Nephron progenitor cell (in vitro differentiated cells): ENCODE results near the gene TRAPPC4.

Source experiments
- DNase-seq: peaks from one replicate; pipeline ENCODE4 v3.0.0; 2021
- H3K27ac Mint-ChIP-seq: 2 replicates; pipeline ENCODE4 v1.8.0; 2021; ENCODE audit warnings: mild to moderate bottlenecking, moderate library complexity, mixed read lengths
- H3K27me3 Mint-ChIP-seq: 2 replicates; pipeline ENCODE4 v1.8.0; 2021; ENCODE audit warnings: mild to moderate bottlenecking, low read depth, mixed read lengths; ENCODE audit not compliant: poor library complexity
- H3K36me3 Mint-ChIP-seq: 2 replicates; pipeline ENCODE4 v1.8.0; 2021; ENCODE audit warnings: low read depth, mixed read lengths
- H3K4me1 Mint-ChIP-seq: 2 replicates; pipeline ENCODE4 v1.8.0; 2021; ENCODE audit warnings: mixed read lengths
- H3K4me3 Mint-ChIP-seq: 2 replicates; pipeline ENCODE4 v1.8.0; 2021; ENCODE audit warnings: mild to moderate bottlenecking, moderate library complexity, mixed read lengths
- H3K9me3 Mint-ChIP-seq: 2 replicates; pipeline ENCODE4 v1.8.0; 2021; ENCODE audit warnings: mild to moderate bottlenecking, moderate library complexity, mixed read lengths
- TF ChIP-seq, protein P1 (sequence below): fragments of 200-600 bp; sonication (generic); IDR thresholded peaks from 2 replicates; pipeline ENCODE4 v1.5.0; 2021; ENCODE audit warnings: antibody characterized with exemption

The TRAPPC4 gene

GRCh38 chr11:119025978-119026766 lies 7.6 kb downstream of the TRAPPC4 start:
- peaks cover 4% of the 10 kb centered on the region for H3K27me3 Mint-ChIP-seq
- no peaks in the 10 kb centered on the region for H3K9me3 Mint-ChIP-seq
- no peak for DNase-seq
- H3K4me1 Mint-ChIP-seq: peaks cover 51% of the 10 kb centered on the region
- peaks cover 45% of the 10 kb centered on the region for H3K36me3 Mint-ChIP-seq
- H3K4me3 Mint-ChIP-seq: no peak overlapping the region
- TF ChIP-seq, protein P1, sequence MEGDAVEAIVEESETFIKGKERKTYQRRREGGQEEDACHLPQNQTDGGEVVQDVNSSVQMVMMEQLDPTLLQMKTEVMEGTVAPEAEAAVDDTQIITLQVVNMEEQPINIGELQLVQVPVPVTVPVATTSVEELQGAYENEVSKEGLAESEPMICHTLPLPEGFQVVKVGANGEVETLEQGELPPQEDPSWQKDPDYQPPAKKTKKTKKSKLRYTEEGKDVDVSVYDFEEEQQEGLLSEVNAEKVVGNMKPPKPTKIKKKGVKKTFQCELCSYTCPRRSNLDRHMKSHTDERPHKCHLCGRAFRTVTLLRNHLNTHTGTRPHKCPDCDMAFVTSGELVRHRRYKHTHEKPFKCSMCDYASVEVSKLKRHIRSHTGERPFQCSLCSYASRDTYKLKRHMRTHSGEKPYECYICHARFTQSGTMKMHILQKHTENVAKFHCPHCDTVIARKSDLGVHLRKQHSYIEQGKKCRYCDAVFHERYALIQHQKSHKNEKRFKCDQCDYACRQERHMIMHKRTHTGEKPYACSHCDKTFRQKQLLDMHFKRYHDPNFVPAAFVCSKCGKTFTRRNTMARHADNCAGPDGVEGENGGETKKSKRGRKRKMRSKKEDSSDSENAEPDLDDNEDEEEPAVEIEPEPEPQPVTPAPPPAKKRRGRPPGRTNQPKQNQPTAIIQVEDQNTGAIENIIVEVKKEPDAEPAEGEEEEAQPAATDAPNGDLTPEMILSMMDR: no peak
- no peak overlapping the region for H3K27ac Mint-ChIP-seq

DNA sequence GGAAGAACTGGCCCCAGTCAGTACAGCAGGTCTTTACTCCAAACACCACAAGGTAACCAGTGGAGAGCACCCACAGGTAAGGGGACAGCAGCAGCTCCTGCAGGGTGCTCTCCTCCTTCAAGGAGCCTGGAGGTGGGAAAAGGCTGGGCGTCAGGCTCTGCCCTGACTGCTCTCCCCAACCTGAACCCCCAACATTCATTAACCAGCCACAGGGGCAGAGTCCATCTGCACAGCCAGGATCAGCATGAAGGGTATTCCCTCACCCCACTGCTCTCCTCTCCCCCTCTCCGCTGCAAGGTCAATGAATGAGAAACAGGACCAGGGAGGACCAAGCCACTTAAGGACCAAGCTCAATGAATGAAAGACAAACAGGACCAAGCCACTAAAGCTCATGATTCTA lies 8.4 kb downstream of the TRAPPC4 start:
- Mint-ChIP-seq H3K4me1 (peaks cover 44% of the 10 kb centered on the region), H3K36me3 (peaks cover 39% of the 10 kb centered on the region), H3K9me3 (no peaks in the 10 kb centered on the region), H3K27me3 (peaks cover 4% of the 10 kb centered on the region), H3K27ac (no peak overlapping the region), H3K4me3 (no peak overlapping the region)
- TF ChIP-seq, protein P1: no peak
- no peak for DNase-seq

GRCh38 chr11:119027561-119028345 lies 9.2 kb downstream of the TRAPPC4 start:
- Mint-ChIP-seq H3K27ac (peak overlapping the region; percentile 88), H3K9me3 (no peaks in the 10 kb centered on the region), H3K4me3 (peak overlapping the region; percentile 87)

DNA sequence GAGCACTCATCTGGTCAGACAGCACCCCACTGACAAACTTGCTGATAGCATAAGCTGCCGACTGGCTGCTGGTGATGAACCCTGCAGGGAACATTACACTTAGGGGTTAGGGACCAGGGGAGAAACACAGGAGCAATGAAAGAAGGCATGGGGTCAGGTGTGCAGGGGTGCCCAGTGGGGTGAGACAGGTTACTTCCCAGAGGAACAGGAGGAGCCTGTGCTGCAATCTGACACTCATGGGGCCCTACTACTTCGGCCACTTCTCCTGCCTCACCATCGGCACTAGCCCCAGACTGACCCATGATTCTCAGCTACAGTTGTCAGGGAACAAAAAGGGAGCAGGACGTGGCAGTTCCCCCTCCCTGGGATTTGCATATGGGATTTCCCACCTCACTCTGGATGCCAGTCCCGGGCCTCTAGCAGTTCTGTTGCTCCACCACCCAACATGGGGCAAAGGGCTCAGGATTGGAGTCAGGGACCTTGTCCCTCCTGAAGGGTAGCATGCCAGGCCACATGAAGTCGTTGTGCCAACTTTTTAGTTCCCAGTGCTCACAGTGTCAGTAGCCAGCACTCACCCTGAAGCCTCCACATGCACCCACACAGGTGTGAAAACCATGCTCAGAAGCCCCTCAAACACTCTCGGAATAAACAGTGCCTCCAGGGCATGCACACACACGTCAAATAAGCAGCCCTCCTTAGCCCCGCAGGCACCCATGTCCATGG lies 9.9 kb downstream of the TRAPPC4 start:
- peak overlapping the region; percentile 96 for H3K27ac Mint-ChIP-seq
- TF ChIP-seq, protein P1: no peak
- H3K4me3 Mint-ChIP-seq: peak overlapping the region; percentile 87
- peaks cover 4% of the 10 kb centered on the region for H3K27me3 Mint-ChIP-seq
- H3K4me1 Mint-ChIP-seq: peaks cover 44% of the 10 kb centered on the region
- peaks cover 30% of the 10 kb centered on the region for H3K36me3 Mint-ChIP-seq
- no peak for DNase-seq
- no peaks in the 10 kb centered on the region for H3K9me3 Mint-ChIP-seq

More at GRCh38 chr11:119027561-119028345, 9.2 kb downstream of the TRAPPC4 start:
- DNase-seq: no peak
- Mint-ChIP-seq H3K4me1 (peaks cover 44% of the 10 kb centered on the region), H3K36me3 (peaks cover 33% of the 10 kb centered on the region), H3K27me3 (peaks cover 4% of the 10 kb centered on the region)
- TF ChIP-seq, protein P1: no peak

DNA sequence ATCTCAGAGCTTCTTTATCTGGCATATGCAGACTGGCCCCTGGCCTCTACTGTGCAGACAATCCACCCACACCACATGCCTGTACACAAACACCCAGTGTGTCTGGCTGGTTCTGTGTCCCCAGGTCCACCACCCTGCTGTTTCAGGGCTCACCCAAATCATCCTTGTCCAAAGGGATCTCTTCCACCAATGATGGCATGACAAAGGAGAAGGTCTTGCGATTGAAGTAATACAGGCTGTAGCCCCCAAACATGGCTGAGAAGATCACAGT lies 10.4 kb downstream of the TRAPPC4 start:
- peaks cover 25% of the 10 kb centered on the region for H3K36me3 Mint-ChIP-seq
- DNase-seq: no peak
- TF ChIP-seq, protein P1: no peak
- H3K9me3 Mint-ChIP-seq: no peaks in the 10 kb centered on the region
- H3K27ac Mint-ChIP-seq: peak overlapping the region; percentile 96
- H3K4me1 Mint-ChIP-seq: peaks cover 43% of the 10 kb centered on the region
- H3K27me3 Mint-ChIP-seq: peaks cover 4% of the 10 kb centered on the region
- peak overlapping the region; percentile 87 for H3K4me3 Mint-ChIP-seq
